Stimulated activated CD4-positive, alpha-beta T cell treated with anti-CD3 and anti-CD28 coated beads, Interleukin-1b, Interleukin-23, amount 100 ng/mL, for 4 hours (primary cell): ENCODE data around the gene SPG7.

Experiments
- DNase-seq, 2 donors: peaks; one replicate each; pipeline ENCODE4 v3.0.0-alpha.2; 2020; ENCODE audit warnings: low read depth in 2 of 2

The SPG7 gene

GRCh38 chr16:89517128-89517527 is 8.9 kb downstream of the SPG7 start:
- DNase-seq = no peak

- no peak for DNase-seq
Observed at GRCh38 chr16:89519881-89520280, 11.7 kb downstream of the SPG7 start.

GRCh38 chr16:89522287-89522686 is 14.1 kb downstream of the SPG7 start:
- no peak for DNase-seq

GRCh38 chr16:89523680-89524344 is 15.6 kb downstream of the SPG7 start:
- DNase-seq = no peak

- no peak for DNase-seq
Observed at GRCh38 chr16:89525146-89525913, 17.1 kb downstream of the SPG7 start.

- DNase-seq = no peak
Observed at GRCh38 chr16:89529097-89529496, 20.9 kb downstream of the SPG7 start.

GRCh38 chr16:89530401-89531381 is 22.5 kb downstream of the SPG7 start:
- no peak for DNase-seq

- DNase-seq = no peak
Observed at GRCh38 chr16:89531821-89532526, 23.8 kb downstream of the SPG7 start.

GRCh38 chr16:89534252-89534756 is 26.1 kb downstream of the SPG7 start:
- DNase-seq = peak in 1 of 2 donors; percentile 8

- no peak for DNase-seq
Observed at GRCh38 chr16:89536371-89536770, 28.2 kb downstream of the SPG7 start.

GRCh38 chr16:89536886-89537548 is 28.8 kb downstream of the SPG7 start:
- no peak for DNase-seq

GRCh38 chr16:89537549-89537925 is 29.3 kb downstream of the SPG7 start:
- DNase-seq = no peak

- no peak for DNase-seq
Observed at GRCh38 chr16:89538286-89538685, 30.1 kb downstream of the SPG7 start.

- no peak for DNase-seq
Observed at GRCh38 chr16:89540557-89540956, 32.4 kb downstream of the SPG7 start.

GRCh38 chr16:89541792-89542191 is 33.6 kb downstream of the SPG7 start:
- DNase-seq = no peak

- DNase-seq = no peak
Observed at GRCh38 chr16:89544113-89544512, 35.9 kb downstream of the SPG7 start.

GRCh38 chr16:89544713-89545043 is 36.5 kb downstream of the SPG7 start:
- DNase-seq = no peak

GRCh38 chr16:89545044-89545830 is 37.0 kb downstream of the SPG7 start:
- no peak for DNase-seq

GRCh38 chr16:89545831-89546574 is 37.8 kb downstream of the SPG7 start:
- no peak for DNase-seq
